Activated T-cell treated with anti-CD3 and anti-CD28 coated beads for 24 hours (primary cell): Measurements from ENCODE around the gene OSBPL7.
"Not testable (repeated sequence)": the region's sequence is repeated elsewhere in the genome, so short reads cannot be mapped to it uniquely, and the experiment has no call there.

Experiments used
- DNase-seq: peaks from one replicate; pipeline ENCODE4 v3.0.0-alpha.2; 2020; ENCODE audit warnings: low read depth

Gene OSBPL7

GRCh38 chr17:47806026-47806912 is 15.3 kb downstream of the OSBPL7 start:
- no peak for DNase-seq

GRCh38 chr17:47804461-47804860 is 17.1 kb downstream of the OSBPL7 start:
- no peak for DNase-seq

- no peak for DNase-seq
Measured at GRCh38 chr17:47803751-47804150, 17.8 kb downstream of the OSBPL7 start.

- DNase-seq: no peak
Measured at GRCh38 chr17:47803201-47803600, 18.4 kb downstream of the OSBPL7 start.

GRCh38 chr17:47802341-47803022 is 19.1 kb downstream of the OSBPL7 start:
- peak; percentile 51 for DNase-seq

- no peak for DNase-seq
Measured at GRCh38 chr17:47801906-47802305, 19.7 kb downstream of the OSBPL7 start.

GRCh38 chr17:47801176-47801765 is 20.3 kb downstream of the OSBPL7 start:
- no peak for DNase-seq

GRCh38 chr17:47800686-47801085 is 20.9 kb downstream of the OSBPL7 start:
- DNase-seq: no peak

- no peak for DNase-seq
Measured at GRCh38 chr17:47797797-47798196, 23.8 kb downstream of the OSBPL7 start.

GRCh38 chr17:47792979-47793378 is 28.6 kb downstream of the OSBPL7 start:
- DNase-seq: no peak

- DNase-seq: no peak
Measured at GRCh38 chr17:47792457-47792856, 29.1 kb downstream of the OSBPL7 start.

- no peak for DNase-seq
Measured at GRCh38 chr17:47791025-47791424, 30.6 kb downstream of the OSBPL7 start.

GRCh38 chr17:47789611-47790561 is 31.7 kb downstream of the OSBPL7 start:
- DNase-seq: peak; percentile 51

- no peak for DNase-seq
Measured at GRCh38 chr17:47785538-47786123, 36.0 kb downstream of the OSBPL7 start.

GRCh38 chr17:47781397-47781796 is 40.2 kb downstream of the OSBPL7 start:
- no peak for DNase-seq

- no peak for DNase-seq
Measured at GRCh38 chr17:47778184-47778635, 43.4 kb downstream of the OSBPL7 start.

GRCh38 chr17:47776330-47777197 is 45.0 kb downstream of the OSBPL7 start:
- DNase-seq: peak; percentile 25

GRCh38 chr17:47774987-47775580 is 46.5 kb downstream of the OSBPL7 start:
- no peak for DNase-seq

GRCh38 chr17:47774331-47774730 is 47.3 kb downstream of the OSBPL7 start:
- DNase-seq: no peak

- not testable (repeated sequence) for DNase-seq
Measured at GRCh38 chr17:47773649-47774048, 47.9 kb downstream of the OSBPL7 start.
